Brain microvascular endothelial cell (primary cell): ENCODE results near the gene KRT6A.

Experiments
- DNase-seq: peaks from one replicate; pipeline ENCODE4 v3.0.0-alpha.2; 2020
- H3K27ac ChIP-seq: fragments of 250-450 bp; sonication (Bioruptor Pico); 2 replicates; pipeline ENCODE4 v1.5.1; 2020; ENCODE audit warnings: mild to moderate bottlenecking, moderate library complexity
- H3K27me3 ChIP-seq: fragments of 250-450 bp; sonication (Bioruptor Pico); replicated peaks from 2 replicates; pipeline ENCODE4 v1.5.1; 2020; ENCODE audit warnings: mild to moderate bottlenecking
- H3K36me3 ChIP-seq: fragments of 250-450 bp; sonication (Bioruptor Pico); replicated peaks from 2 replicates; pipeline ENCODE4 v1.5.1; 2020; ENCODE audit warnings: mild to moderate bottlenecking
- H3K4me3 ChIP-seq: 2 replicates; pipeline ENCODE4 v1.5.1; 2011; ENCODE audit warnings: low read depth, mild to moderate bottlenecking, control low read depth, low read length, moderate library complexity
- CTCF ChIP-seq: IDR thresholded peaks from 2 replicates; pipeline ENCODE4 v1.5.1; 2011; ENCODE audit warnings: low read depth, mild to moderate bottlenecking, moderate library complexity, low read length, control low read depth, inconsistent platforms; ENCODE audit errors: missing control alignments
- in situ Hi-C: cut with HindIII; loops from 2 replicates; pipeline ENCODE4 v1.10.0; 2017; ENCODE audit warnings: low sequenced_read_pairs, low pct_ligation_motif_present

KRT6A gene

DNA sequence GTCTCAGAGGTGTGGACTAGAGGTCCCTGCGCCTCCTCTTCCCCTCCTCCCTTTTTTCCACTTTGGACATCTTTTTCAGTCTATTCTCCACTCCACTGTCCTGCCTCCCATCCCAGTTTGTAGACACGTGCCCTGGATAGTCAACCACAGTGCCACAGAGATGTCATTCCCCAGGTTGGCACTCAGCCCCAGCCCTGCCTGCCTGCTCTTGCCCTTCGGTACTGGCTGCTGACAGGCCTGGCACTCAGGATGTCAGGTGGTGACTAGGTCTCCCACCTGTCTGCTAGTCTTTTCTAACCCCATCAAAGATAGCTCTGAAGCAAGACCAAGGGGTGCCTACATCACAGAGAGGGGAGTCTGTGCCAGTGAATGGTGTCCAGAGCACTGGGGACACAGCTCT is 44.0 kb upstream of the KRT6A start:
- TF ChIP-seq CTCF = no peak
- H3K4me3 ChIP-seq = no peak overlapping the region
- DNase-seq = no peak
- no peaks in the 10 kb centered on the region for H3K27me3 ChIP-seq
- in situ Hi-C loops = no loop called here
- no peaks in the 10 kb centered on the region for H3K36me3 ChIP-seq
- H3K27ac ChIP-seq = no peak overlapping the region

DNA sequence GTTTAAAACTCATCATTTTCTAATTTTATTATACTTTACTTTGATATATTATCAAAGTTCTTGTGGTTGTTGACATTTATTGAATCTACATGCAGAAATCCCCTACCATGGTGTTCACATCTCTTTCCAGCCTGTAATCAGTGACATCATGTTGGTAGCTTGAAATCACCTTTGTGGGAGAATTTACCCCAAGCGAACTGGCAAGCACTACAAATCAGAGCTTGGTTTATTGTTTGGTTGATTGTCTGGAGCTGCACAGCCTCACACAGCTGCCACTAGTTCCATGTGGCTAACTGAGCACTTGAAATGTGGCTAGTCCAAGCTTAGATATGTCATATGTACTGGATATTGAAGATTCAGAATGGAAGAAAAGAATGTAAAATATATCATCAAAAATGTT is 42.5 kb upstream of the KRT6A start:
- no peaks in the 10 kb centered on the region for H3K36me3 ChIP-seq

GRCh38 chr12:52534482-52534881 is 41.4 kb upstream of the KRT6A start:
- Histone ChIP-seq H3K4me3 (no peak overlapping the region), H3K36me3 (no peaks in the 10 kb centered on the region), H3K27ac (no peak overlapping the region), H3K27me3 (no peaks in the 10 kb centered on the region)
- in situ Hi-C loops = no loop called here
- DNase-seq = no peak
- peak; percentile 50 for TF ChIP-seq CTCF

More for the DNA sequence above, 42.5 kb upstream of the KRT6A start:
- in situ Hi-C loops = no loop called here
- Histone ChIP-seq H3K27ac (no peak overlapping the region), H3K4me3 (no peak overlapping the region), H3K27me3 (no peaks in the 10 kb centered on the region)
- DNase-seq = no peak
- no peak for TF ChIP-seq CTCF

DNA sequence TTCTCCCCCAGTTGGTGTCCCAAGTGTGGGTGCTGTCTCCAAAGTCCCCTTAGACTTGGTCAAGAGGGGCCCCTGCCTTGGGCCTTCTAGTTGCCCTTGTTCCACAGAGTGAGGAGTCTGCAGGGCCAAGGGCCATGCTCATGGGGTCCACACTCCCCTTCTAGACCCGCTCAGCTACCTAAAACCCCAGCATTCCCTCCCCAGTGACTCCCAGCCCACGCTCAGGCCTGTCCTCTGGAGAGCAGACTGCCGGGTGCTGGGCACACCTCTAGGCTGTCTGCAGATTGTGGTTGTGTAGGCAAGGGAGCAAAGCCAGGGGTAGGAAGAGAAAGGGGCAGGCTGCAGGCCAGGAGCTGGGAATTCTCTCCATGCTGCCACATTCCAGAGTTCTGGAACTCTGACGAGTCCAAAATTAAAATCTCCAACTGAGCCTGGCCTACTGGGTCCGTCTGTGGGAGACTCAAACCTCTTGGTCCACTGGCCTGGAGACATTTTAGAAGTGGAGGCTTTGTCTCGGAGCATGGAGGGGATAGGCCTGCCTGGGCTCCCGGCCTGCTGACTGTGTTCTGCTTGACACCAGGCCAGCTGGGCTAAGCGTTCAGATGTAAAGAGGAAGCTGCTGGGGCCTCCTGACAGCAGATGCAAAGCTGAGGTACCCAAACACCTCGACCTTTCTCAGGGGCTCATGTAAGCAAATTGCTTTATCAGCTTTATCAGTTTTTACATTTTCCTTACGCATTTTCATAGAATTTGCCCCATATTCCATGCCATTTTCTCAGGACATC is 40.8 kb upstream of the KRT6A start:
- TF ChIP-seq CTCF = no peak

GRCh38 chr12:52532636-52533035 is 39.6 kb upstream of the KRT6A start:
- no peak for DNase-seq
- no peaks in the 10 kb centered on the region for H3K27me3 ChIP-seq
- in situ Hi-C loops = no loop called here
- H3K4me3 ChIP-seq = no peak overlapping the region
- H3K36me3 ChIP-seq = no peaks in the 10 kb centered on the region
- H3K27ac ChIP-seq = no peak overlapping the region
- TF ChIP-seq CTCF = no peak

More for the DNA sequence above, 40.8 kb upstream of the KRT6A start:
- Histone ChIP-seq H3K27ac (no peak overlapping the region), H3K36me3 (no peaks in the 10 kb centered on the region), H3K4me3 (no peak overlapping the region), H3K27me3 (no peaks in the 10 kb centered on the region)
- DNase-seq = no peak
- in situ Hi-C loops = no loop called here
